B cell (primary cell): ENCODE data around the gene EMP1. TPM values are rescaled to one million over a fixed set of nuclear protein-coding genes. Genes with fewer than 3 reads are reported as not detected.

ENCODE experiments used
- ATAC-seq: fragments of 200-7000 bp; cut with Tn5 transposase; one replicate; pipeline ENCODE4 v1.10.0; 2021; ENCODE audit warnings: low read depth, mild to moderate bottlenecking, moderate number of reproducible peaks, moderate library complexity
- CTCF ChIA-PET: fragments of 350-600 bp; sonication (Branson Sonifier 250); formaldehyde crosslinking; loops from one replicate; lab custom pipeline; 2021; ENCODE audit warnings: antibody characterized with exemption, inconsistent platforms; lab: Charles Lee
- POLR2A ChIA-PET: fragments of 350-600 bp; sonication (Branson Sonifier 250); formaldehyde crosslinking; loops from one replicate; lab custom pipeline; 2021; ENCODE audit warnings: antibody characterized with exemption; lab: Charles Lee
- DNase-seq: peaks from one replicate; pipeline ENCODE4 v3.0.0; 2013
- H2AFZ ChIP-seq: 2 replicates; pipeline ENCODE4 v1.6.1; 2012; ENCODE audit warnings: mild to moderate bottlenecking, low read depth, low read length; ENCODE audit not compliant: insufficient read depth, poor library complexity, severe bottlenecking
- H3K27ac ChIP-seq, 2 donors: 1 replicate in 1 of 2; 2 replicates in 1 of 2; pipeline ENCODE4 v1.5.1; 2012 to 2013; ENCODE audit warnings: low read length in 2 of 2, mild to moderate bottlenecking in 2 of 2, moderate library complexity in 1 of 2
- H3K27me3 ChIP-seq, 4 experiments: fragments of 200-600 bp in 1 of 4; sonication (generic) in 1 of 4; replicated peaks in 1 of 4; 1 replicate in 2 of 4; 2 replicates in 2 of 4; pipeline versions ENCODE4 v1.6.1 to v1.7.0; 2013 to 2016; ENCODE audit warnings: low read length in 3 of 4, mild to moderate bottlenecking in 2 of 4, mixed read lengths in 1 of 4, moderate library complexity in 1 of 4; ENCODE audit not compliant: insufficient read depth in 4 of 4, control insufficient read depth in 3 of 4; ENCODE audit errors: control extremely low read depth in 1 of 4
- H3K36me3 ChIP-seq, 2 experiments: replicated peaks in 1 of 2; 1 replicate in 1 of 2; 2 replicates in 1 of 2; pipeline versions ENCODE4 v1.6.1 to v1.7.1; 2013; ENCODE audit warnings: low read length in 1 of 2; ENCODE audit not compliant: insufficient read depth in 2 of 2, control insufficient read depth in 1 of 2; ENCODE audit errors: control extremely low read depth in 1 of 2, extremely low read depth in 1 of 2
- H3K4me1 ChIP-seq, 2 donors: fragments of 200-600 bp in 1 of 2; sonication (generic) in 1 of 2; 1 replicate in 1 of 2; 2 replicates in 1 of 2; pipeline versions ENCODE4 v1.5.1 to v1.6.1; 2013 to 2017; ENCODE audit warnings: low read length in 2 of 2; ENCODE audit not compliant: control insufficient read depth in 2 of 2, insufficient read depth in 2 of 2
- H3K4me2 ChIP-seq: replicated peaks from 2 replicates; pipeline ENCODE3; 2012; ENCODE audit warnings: mild to moderate bottlenecking, low read depth, low read length; ENCODE audit not compliant: poor library complexity, severe bottlenecking
- H3K4me3 ChIP-seq, 5 experiments: fragments of 200-600 bp in 1 of 5; sonication (generic) in 1 of 5; 1 replicate in 3 of 5; 2 replicates in 2 of 5; pipeline versions ENCODE4 v1.5.1 to v1.7.0; 2011 to 2016; ENCODE audit warnings: low read length in 4 of 5, mild to moderate bottlenecking in 4 of 5, low read depth in 2 of 5, control low read depth in 1 of 5, moderate library complexity in 1 of 5; ENCODE audit not compliant: insufficient read depth in 1 of 5; ENCODE audit errors: control extremely low read depth in 1 of 5, extremely low read depth in 1 of 5
- H3K79me2 ChIP-seq: fragments of 200-600 bp; sonication (generic); one replicate; pipeline ENCODE4 v1.6.0; 2016; ENCODE audit warnings: low read length; ENCODE audit not compliant: control insufficient read depth, insufficient read depth
- H3K9ac ChIP-seq: fragments of 200-600 bp; sonication (generic); 2 replicates; pipeline ENCODE4 v1.6.1; 2017; ENCODE audit warnings: mild to moderate bottlenecking, low read length, moderate library complexity
- H3K9me3 ChIP-seq, 3 donors: one replicate each; pipeline versions ENCODE4 v1.6.1 to v1.7.1; 2013; ENCODE audit warnings: low read length in 2 of 3; ENCODE audit not compliant: control insufficient read depth in 2 of 3, insufficient read depth in 1 of 3; ENCODE audit errors: control extremely low read depth in 1 of 3
- H4K20me1 ChIP-seq: 2 replicates; pipeline ENCODE4 v1.6.0; 2012; ENCODE audit warnings: mild to moderate bottlenecking, low read length; ENCODE audit not compliant: insufficient read depth, control insufficient read depth, poor library complexity, severe bottlenecking
- H3K27ac Mint-ChIP-seq: one replicate; pipeline ENCODE4 v1.8.0; 2021; ENCODE audit warnings: mixed read lengths
- H3K27me3 Mint-ChIP-seq: one replicate; pipeline ENCODE4 v1.8.0; 2021; ENCODE audit warnings: mixed read lengths
- H3K4me1 Mint-ChIP-seq: one replicate; pipeline ENCODE4 v1.8.0; 2021; ENCODE audit warnings: mixed read lengths
- H3K4me3 Mint-ChIP-seq: one replicate; pipeline ENCODE4 v1.8.0; 2021; ENCODE audit warnings: mixed read lengths
- H3K9me3 Mint-ChIP-seq: one replicate; pipeline ENCODE4 v1.8.0; 2022; ENCODE audit warnings: mixed read lengths; ENCODE audit not compliant: insufficient read depth
- CTCF ChIP-seq: fragments of 200-600 bp; IDR thresholded peaks from one replicate; pipeline ENCODE4 v1.8.0; 2022; ENCODE audit warnings: antibody characterized with exemption, mild to moderate bottlenecking
- EZH2 ChIP-seq: IDR thresholded peaks from 2 replicates; pipeline ENCODE4 v1.6.1; 2012; ENCODE audit warnings: borderline replicate concordance, low read depth, mild to moderate bottlenecking, moderate library complexity, low read length; ENCODE audit not compliant: insufficient read depth, poor library complexity, severe bottlenecking
- WGBS: methylation state at CpG from one replicate; pipeline ENCODE4 v1.1.5; 2013; ENCODE audit warnings: missing lambda C conversion rate; ENCODE audit not compliant: insufficient coverage; 5-methylcytosine and 5-hydroxymethylcytosine counted together
- intact Hi-C: fragments of 100-400 bp; cut with micrococcal nuclease; formaldehyde crosslinking; loops from one replicate; pipeline ENCODE4 v1.10.0; 2022
- polyA plus RNA-seq: library from polyadenylated mRNA; depleted of rRNA; stranded (reverse); fragments of >200 nt; gene quantifications from 2 replicates; pipeline ENCODE4 v1.2.3, GENCODE V29; 2012
- total RNA-seq, 2 donors: library from RNA; stranded (reverse); fragments of 120-200 nt in 1 of 2; gene quantifications; 1 replicate in 1 of 2; 2 replicates in 1 of 2; pipeline versions ENCODE4 v1.2.3 to v1.2.4, GENCODE V29; 2013 to 2022

The EMP1 gene
- total and polyA plus RNA-seq, 2 donors (not counting 1 experiment from before 2014, with no cell fraction given), result 0.07 to 0.64 TPM

DNA sequence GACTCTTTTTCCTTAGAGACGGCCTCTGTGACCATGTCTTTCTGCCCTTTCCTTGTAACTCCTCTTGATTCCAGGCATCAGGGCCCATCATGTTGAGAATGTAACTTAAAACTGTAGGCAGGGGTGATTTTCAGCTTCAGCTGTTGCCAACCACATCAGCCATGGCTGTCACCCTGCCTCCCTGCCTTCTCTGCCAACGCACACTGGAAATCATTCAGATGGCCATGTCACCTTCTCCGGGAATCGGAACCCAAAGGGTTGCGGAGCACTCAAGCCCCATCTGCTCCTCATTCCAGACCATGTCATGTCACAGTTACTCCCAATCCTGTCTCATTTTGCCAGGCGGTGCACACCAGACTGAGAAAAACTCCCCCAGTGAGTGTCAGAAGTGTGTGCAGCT is 72.1 kb downstream of the EMP1 start:
- DNase-seq (no peak), ATAC-seq (no peak)
- Histone ChIP-seq H3K27ac (no peak overlapping the region), H3K4me3 (no peak overlapping the region), H4K20me1 (no peaks in the 10 kb centered on the region), H3K4me1 (no peaks in the 10 kb centered on the region), H3K9ac (no peak overlapping the region), H2AFZ (no peak overlapping the region), H3K4me2 (no peak overlapping the region), H3K36me3 (no peaks in the 10 kb centered on the region), H3K79me2 (no peaks in the 10 kb centered on the region), H3K27me3 (no peaks in the 10 kb centered on the region), H3K9me3 (peaks cover 0 to 10% (median 10%) of the 10 kb centered on the region in 3 donors)
- 98% methylated on average over 5 of the region's 6 CpGs for WGBS
- Mint-ChIP-seq H3K27ac (no peak overlapping the region), H3K4me3 (no peak overlapping the region), H3K9me3 (peaks cover 2% of the 10 kb centered on the region), H3K4me1 (no peaks in the 10 kb centered on the region), H3K27me3 (peaks cover 17% of the 10 kb centered on the region)
- intact Hi-C loops, result no loop called here
- no peak for TF ChIP-seq EZH2
- no peak for TF ChIP-seq CTCF
- CTCF ChIA-PET, result interaction anchor here (2.7 kb wide), 1 partner anchor 13 kb away, joined by 12 read pairs; no protein-coding TSS in a partner anchor
- POLR2A ChIA-PET, result no interaction called here

Other genes starting within 250 kb of the EMP1 start
- gene GPRC5D, start 244.6 kb upstream of the EMP1 start, total RNA-seq, result 0.47 and 0.92 TPM in 2 replicates
- 6.4 and 7.7 TPM in 2 replicates for gene GPRC5D, start 244.6 kb upstream of the EMP1 start, polyA plus RNA-seq
- gene HEBP1, start 196.5 kb upstream of the EMP1 start, total RNA-seq, result 11.2 and 14.5 TPM in 2 replicates
- gene HEBP1, start 196.5 kb upstream of the EMP1 start, polyA plus RNA-seq, result 5.6 and 6.0 TPM in 2 replicates
- gene FAM234B, start 152.3 kb upstream of the EMP1 start, total RNA-seq, result 7.7 and 8.2 TPM in 2 replicates
- gene FAM234B, start 152.3 kb upstream of the EMP1 start, polyA plus RNA-seq, result 2.6 and 2.7 TPM in 2 replicates
- gene GSG1, start 93.1 kb upstream of the EMP1 start, total RNA-seq, result not detected in 2 replicates
- gene GSG1, start 93.1 kb upstream of the EMP1 start, polyA plus RNA-seq, result not detected in 2 replicates